PFSK-1 (cell line): Measurements from ENCODE around the gene GRK1.

Experiments used
- POLR2AphosphoS5 ChIP-seq: IDR thresholded peaks from 2 replicates; pipeline ENCODE4 v1.6.1; 2012; ENCODE audit warnings: low read depth, mild to moderate bottlenecking, control low read depth, low read length, moderate library complexity
- SIN3A ChIP-seq: IDR thresholded peaks from 2 replicates; pipeline ENCODE4 v1.6.1; 2012; ENCODE audit warnings: mild to moderate bottlenecking, low read length, moderate library complexity, borderline replicate concordance; ENCODE audit not compliant: insufficient read depth
- TAF1 ChIP-seq: IDR thresholded peaks from 2 replicates; pipeline ENCODE4 v1.6.1; 2012; ENCODE audit warnings: low read length, control low read depth, borderline replicate concordance; ENCODE audit not compliant: insufficient read depth
- TF ChIP-seq, protein P1 (sequence below), 2 experiments: IDR thresholded peaks; 2 replicates each; pipeline versions ENCODE4 v1.6.1 to v1.8.0; 2011 to 2012; ENCODE audit warnings: low read depth in 2 of 2, low read length in 2 of 2, control low read depth in 1 of 2, inconsistent platforms in 1 of 2, mild to moderate bottlenecking in 1 of 2, moderate library complexity in 1 of 2; ENCODE audit not compliant: insufficient read depth in 1 of 2

GRCh38 chr13:113768018-113768905 is 101.2 kb downstream of the GRK1 start:
- TF ChIP-seq POLR2AphosphoS5 (no peak), SIN3A (no peak), TAF1 (no peak)
- TF ChIP-seq, protein P1, sequence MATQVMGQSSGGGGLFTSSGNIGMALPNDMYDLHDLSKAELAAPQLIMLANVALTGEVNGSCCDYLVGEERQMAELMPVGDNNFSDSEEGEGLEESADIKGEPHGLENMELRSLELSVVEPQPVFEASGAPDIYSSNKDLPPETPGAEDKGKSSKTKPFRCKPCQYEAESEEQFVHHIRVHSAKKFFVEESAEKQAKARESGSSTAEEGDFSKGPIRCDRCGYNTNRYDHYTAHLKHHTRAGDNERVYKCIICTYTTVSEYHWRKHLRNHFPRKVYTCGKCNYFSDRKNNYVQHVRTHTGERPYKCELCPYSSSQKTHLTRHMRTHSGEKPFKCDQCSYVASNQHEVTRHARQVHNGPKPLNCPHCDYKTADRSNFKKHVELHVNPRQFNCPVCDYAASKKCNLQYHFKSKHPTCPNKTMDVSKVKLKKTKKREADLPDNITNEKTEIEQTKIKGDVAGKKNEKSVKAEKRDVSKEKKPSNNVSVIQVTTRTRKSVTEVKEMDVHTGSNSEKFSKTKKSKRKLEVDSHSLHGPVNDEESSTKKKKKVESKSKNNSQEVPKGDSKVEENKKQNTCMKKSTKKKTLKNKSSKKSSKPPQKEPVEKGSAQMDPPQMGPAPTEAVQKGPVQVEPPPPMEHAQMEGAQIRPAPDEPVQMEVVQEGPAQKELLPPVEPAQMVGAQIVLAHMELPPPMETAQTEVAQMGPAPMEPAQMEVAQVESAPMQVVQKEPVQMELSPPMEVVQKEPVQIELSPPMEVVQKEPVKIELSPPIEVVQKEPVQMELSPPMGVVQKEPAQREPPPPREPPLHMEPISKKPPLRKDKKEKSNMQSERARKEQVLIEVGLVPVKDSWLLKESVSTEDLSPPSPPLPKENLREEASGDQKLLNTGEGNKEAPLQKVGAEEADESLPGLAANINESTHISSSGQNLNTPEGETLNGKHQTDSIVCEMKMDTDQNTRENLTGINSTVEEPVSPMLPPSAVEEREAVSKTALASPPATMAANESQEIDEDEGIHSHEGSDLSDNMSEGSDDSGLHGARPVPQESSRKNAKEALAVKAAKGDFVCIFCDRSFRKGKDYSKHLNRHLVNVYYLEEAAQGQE (IDR thresholded peaks at IDR 0.05; ENCODE audit: insufficient read depth in 1 of 2, low read depth in 2 of 2, low read length in 2 of 2): no peak
